MM.1S (cell line): ENCODE measurements around the gene IFI27L2.

Source experiments
- DNase-seq: peaks from one replicate; pipeline ENCODE4 v3.0.0-alpha.2; 2015
- H2AFZ ChIP-seq: fragments of 300-600 bp; sonication (generic); 2 replicates; pipeline ENCODE4 v1.6.0; 2016; ENCODE audit warnings: antibody characterized with exemption, low read length
- H3F3A ChIP-seq: fragments of 300-600 bp; sonication (generic); 2 replicates; pipeline ENCODE4 v1.6.1; 2016; ENCODE audit warnings: mild to moderate bottlenecking, antibody characterized with exemption, low read length, moderate library complexity, mixed read lengths; ENCODE audit not compliant: insufficient read depth
- H3K27ac ChIP-seq: fragments of 300-600 bp; sonication (generic); 2 replicates; pipeline ENCODE4 v1.5.1; 2016; ENCODE audit warnings: mild to moderate bottlenecking, low read length
- H3K27me3 ChIP-seq: fragments of 300-600 bp; sonication (generic); replicated peaks from 2 replicates; pipeline ENCODE4 v1.6.0; 2016; ENCODE audit warnings: low read length; ENCODE audit not compliant: insufficient read depth
- H3K36me3 ChIP-seq: fragments of 300-600 bp; sonication (generic); replicated peaks from 2 replicates; pipeline ENCODE4 v1.6.1; 2016; ENCODE audit warnings: mild to moderate bottlenecking, low read length, mixed read lengths; ENCODE audit not compliant: insufficient read depth
- H3K4me1 ChIP-seq: fragments of 300-600 bp; sonication (generic); 2 replicates; pipeline ENCODE4 v1.6.1; 2016; ENCODE audit warnings: low read length, mixed read lengths
- H3K4me2 ChIP-seq: fragments of 300-600 bp; sonication (generic); 2 replicates; pipeline ENCODE4 v1.6.0; 2016; ENCODE audit warnings: low read depth, low read length
- H3K4me3 ChIP-seq: fragments of 300-600 bp; sonication (generic); 2 replicates; pipeline ENCODE4 v1.5.1; 2016; ENCODE audit warnings: low read length, mixed read lengths
- H3K79me2 ChIP-seq: fragments of 300-600 bp; sonication (generic); 2 replicates; pipeline ENCODE4 v1.6.1; 2016; ENCODE audit warnings: mixed run types, low read length, mixed read lengths
- H3K9ac ChIP-seq: fragments of 300-600 bp; sonication (generic); 2 replicates; pipeline ENCODE4 v1.6.1; 2016; ENCODE audit warnings: low read length, mixed read lengths
- H3K9me2 ChIP-seq: fragments of 300-600 bp; sonication (generic); replicated peaks from 2 replicates; pipeline ENCODE4 v1.6.1; 2016; ENCODE audit warnings: mild to moderate bottlenecking, low read length, mixed read lengths; ENCODE audit not compliant: insufficient read depth
- H3K9me3 ChIP-seq: fragments of 300-600 bp; sonication (generic); replicated peaks from 2 replicates; pipeline ENCODE4 v1.6.1; 2016; ENCODE audit warnings: mild to moderate bottlenecking, low read length, mixed read lengths; ENCODE audit not compliant: insufficient read depth
- H4K20me1 ChIP-seq: fragments of 300-600 bp; sonication (generic); 2 replicates; pipeline ENCODE4 v1.6.1; 2016; ENCODE audit warnings: mild to moderate bottlenecking, low read length, moderate library complexity, mixed read lengths; ENCODE audit not compliant: insufficient read depth
- EZH2 ChIP-seq: fragments of 300-600 bp; sonication (generic); optimal IDR thresholded peaks from 2 replicates; pipeline ENCODE3; 2017; ENCODE audit warnings: low read depth, mild to moderate bottlenecking, antibody characterized with exemption, low read length, mixed read lengths
- EZH2phosphoT487 ChIP-seq: fragments of 300-600 bp; sonication (generic); IDR thresholded peaks from 2 replicates; pipeline ENCODE4 v1.6.1; 2018; ENCODE audit warnings: antibody characterized with exemption, low read length
- TF ChIP-seq, protein P1 (sequence below): fragments of 300-600 bp; sonication (generic); IDR thresholded peaks from 2 replicates; pipeline ENCODE4 v1.5.1; 2016; ENCODE audit warnings: antibody characterized with exemption, low read length, mixed read lengths

IFI27L2 gene

DNA sequence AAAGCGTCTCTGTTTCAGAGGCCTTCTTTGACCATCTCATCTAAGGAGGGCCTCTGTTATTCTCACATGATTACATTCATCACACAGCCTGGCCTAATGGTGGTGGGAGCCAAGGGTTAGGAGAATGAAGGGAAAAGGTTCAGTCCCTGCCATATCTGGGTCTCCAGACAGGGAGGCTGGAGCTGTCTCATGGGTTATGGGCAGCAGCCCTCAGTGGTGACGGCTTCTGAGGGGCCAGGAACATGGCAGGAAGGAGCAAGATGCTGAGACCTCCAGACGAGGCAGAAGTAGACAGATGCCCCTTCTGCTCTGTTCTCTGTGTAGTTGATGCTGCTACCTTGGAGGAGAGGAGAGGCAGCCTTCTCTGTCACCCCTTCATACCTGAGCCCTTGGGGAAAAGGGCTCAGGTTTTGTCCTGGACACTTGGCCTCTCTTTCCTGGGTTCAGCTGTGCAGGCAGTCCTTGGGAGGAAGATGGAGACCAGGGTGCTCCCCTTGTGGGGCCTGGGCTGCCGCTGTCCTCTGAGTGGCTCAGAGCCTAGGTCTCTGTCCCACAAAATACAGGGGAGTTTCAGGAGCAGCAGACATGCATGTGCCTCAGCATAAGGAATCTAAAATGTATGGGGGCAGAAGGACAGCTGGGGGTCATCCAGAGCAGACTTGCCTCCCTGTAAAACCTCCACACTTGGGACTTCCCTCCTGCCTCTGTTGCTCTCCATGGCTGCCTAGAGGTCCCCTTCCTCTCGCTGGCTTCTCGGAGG is 3.6 kb downstream of the IFI27L2 start:
- Histone ChIP-seq H3F3A (no peaks in the 10 kb centered on the region), H3K9me2 (no peaks in the 10 kb centered on the region), H3K27me3 (no peaks in the 10 kb centered on the region), H3K4me2 (no peak overlapping the region), H3K9me3 (no peaks in the 10 kb centered on the region), H3K4me3 (no peak overlapping the region), H3K9ac (no peak overlapping the region), H3K36me3 (no peaks in the 10 kb centered on the region), H4K20me1 (no peaks in the 10 kb centered on the region), H3K79me2 (no peaks in the 10 kb centered on the region), H3K4me1 (no peaks in the 10 kb centered on the region), H2AFZ (no peak overlapping the region), H3K27ac (no peak overlapping the region)
- TF ChIP-seq EZH2phosphoT487 (no peak), EZH2 (no peak)
- TF ChIP-seq, protein P1, sequence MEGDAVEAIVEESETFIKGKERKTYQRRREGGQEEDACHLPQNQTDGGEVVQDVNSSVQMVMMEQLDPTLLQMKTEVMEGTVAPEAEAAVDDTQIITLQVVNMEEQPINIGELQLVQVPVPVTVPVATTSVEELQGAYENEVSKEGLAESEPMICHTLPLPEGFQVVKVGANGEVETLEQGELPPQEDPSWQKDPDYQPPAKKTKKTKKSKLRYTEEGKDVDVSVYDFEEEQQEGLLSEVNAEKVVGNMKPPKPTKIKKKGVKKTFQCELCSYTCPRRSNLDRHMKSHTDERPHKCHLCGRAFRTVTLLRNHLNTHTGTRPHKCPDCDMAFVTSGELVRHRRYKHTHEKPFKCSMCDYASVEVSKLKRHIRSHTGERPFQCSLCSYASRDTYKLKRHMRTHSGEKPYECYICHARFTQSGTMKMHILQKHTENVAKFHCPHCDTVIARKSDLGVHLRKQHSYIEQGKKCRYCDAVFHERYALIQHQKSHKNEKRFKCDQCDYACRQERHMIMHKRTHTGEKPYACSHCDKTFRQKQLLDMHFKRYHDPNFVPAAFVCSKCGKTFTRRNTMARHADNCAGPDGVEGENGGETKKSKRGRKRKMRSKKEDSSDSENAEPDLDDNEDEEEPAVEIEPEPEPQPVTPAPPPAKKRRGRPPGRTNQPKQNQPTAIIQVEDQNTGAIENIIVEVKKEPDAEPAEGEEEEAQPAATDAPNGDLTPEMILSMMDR: no peak
- DNase-seq: no peak

DNA sequence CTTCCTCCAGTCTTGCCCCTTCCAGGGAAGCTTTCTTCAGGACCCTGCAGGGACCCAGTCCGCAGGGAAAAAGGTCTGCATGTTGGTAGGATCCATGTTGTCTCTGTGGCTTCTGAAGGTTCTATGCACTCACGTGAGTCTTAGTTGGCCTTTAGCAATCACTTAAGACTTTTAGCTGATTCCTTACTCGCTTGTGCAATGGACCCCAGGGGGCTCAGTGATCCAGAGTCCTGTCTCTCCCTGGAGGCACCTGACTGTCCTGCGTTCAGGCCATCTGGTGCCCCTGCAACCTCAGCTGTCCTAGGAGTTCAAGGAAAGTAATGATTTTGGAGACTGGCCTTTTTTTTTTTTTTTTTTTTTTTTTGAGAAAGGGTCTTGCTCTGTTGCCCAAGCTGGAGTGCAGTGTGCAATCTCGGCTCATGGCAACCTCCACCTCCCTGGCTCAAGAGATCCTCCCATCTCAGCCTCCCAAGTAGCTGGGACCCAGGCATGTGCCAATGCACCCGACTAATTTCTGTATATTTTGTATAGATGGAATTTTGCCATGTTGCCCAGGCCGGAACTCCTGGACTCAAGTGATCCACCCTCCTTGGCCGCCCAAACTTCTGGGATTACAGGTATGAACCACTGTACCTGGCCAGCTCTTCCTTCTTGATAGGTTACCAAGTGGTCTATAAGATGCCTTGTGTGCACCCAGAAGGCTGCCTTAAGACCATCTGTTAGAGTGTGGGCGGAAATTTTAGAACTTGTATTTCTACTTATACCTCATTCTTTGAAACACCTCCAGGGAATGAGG is 4.6 kb downstream of the IFI27L2 start:
- H3K4me2 ChIP-seq: no peak overlapping the region

DNA sequence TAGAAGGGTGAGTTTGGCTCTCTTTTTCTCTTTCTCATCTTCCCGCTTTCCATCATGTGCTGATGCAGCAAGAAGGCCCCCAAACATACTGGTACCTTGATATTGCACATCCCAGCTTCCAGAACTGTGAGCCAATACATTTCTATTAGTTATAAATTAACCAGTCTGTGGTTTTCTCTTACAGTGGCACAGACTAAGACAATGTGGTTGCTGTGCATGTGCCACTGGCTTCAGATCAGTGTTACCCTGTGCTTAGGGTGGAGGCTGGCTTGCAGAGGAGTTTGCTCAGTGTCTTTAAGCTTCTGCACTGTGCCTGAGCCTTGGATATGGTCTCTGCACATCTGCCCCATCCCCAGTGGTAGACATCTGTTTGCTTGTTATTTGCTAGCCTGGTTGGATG is 5.5 kb downstream of the IFI27L2 start:
- Histone ChIP-seq H3K27ac (no peak overlapping the region), H3K9ac (no peak overlapping the region), H3K9me3 (no peaks in the 10 kb centered on the region), H3K36me3 (no peaks in the 10 kb centered on the region), H3F3A (no peaks in the 10 kb centered on the region), H3K4me3 (no peak overlapping the region), H3K4me2 (no peak overlapping the region), H2AFZ (no peak overlapping the region), H3K4me1 (no peaks in the 10 kb centered on the region), H3K79me2 (no peaks in the 10 kb centered on the region), H3K9me2 (no peaks in the 10 kb centered on the region), H3K27me3 (no peaks in the 10 kb centered on the region), H4K20me1 (no peaks in the 10 kb centered on the region)
- no peak for DNase-seq
- TF ChIP-seq EZH2phosphoT487: no peak
- no peak for TF ChIP-seq EZH2
- TF ChIP-seq, protein P1: no peak

More for the DNA sequence above, 4.6 kb downstream of the IFI27L2 start:
- no peak overlapping the region for H3K9ac ChIP-seq
- H3K9me2 ChIP-seq: no peaks in the 10 kb centered on the region
- no peak overlapping the region for H2AFZ ChIP-seq
- H4K20me1 ChIP-seq: no peaks in the 10 kb centered on the region
- H3K27ac ChIP-seq: no peak overlapping the region
- no peaks in the 10 kb centered on the region for H3K9me3 ChIP-seq
- H3K4me1 ChIP-seq: no peaks in the 10 kb centered on the region
- TF ChIP-seq EZH2 (no peak), EZH2phosphoT487 (no peak)
- TF ChIP-seq, protein P1: no peak
- no peaks in the 10 kb centered on the region for H3K79me2 ChIP-seq
- H3K4me3 ChIP-seq: no peak overlapping the region
- no peaks in the 10 kb centered on the region for H3K27me3 ChIP-seq
- no peak for DNase-seq
- no peaks in the 10 kb centered on the region for H3K36me3 ChIP-seq
- H3F3A ChIP-seq: no peaks in the 10 kb centered on the region
